Measurements from ENCODE around the gene SSR4. TPM values are rescaled to one million over a fixed set of nuclear protein-coding genes. Genes with fewer than 3 reads are reported as not detected.

The SSR4 gene
- total RNA-seq, 1 experiment from 2014 or later: 182 TPM

DNA sequence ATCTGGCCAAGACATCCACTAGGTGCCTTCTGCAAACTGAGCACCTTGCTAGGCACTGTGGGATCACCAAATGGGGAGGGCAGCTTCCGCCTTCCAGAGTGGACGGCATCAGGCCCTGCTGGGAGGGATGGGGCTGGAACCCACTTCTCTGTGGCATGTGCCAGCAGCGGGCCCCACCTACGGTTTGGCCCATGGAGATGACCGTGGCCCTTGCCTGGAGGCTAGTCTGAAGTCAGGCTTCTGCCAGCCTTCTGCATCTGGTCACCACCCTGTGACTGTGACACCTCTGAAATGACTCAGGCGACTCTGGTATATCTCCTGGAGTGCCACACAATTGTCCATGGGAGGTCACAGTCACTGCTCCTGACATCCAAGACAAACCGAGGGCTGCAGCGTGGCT, 7.2 kb downstream of the SSR4 start:
- DNase-seq (ENCODE audit: low read depth, low spot score): no peak
- BruUV-seq (replicated peaks): no TSS peak
- H2AFZ ChIP-seq (ENCODE audit: low read depth, low read length, poor library complexity, severe bottlenecking): no peak overlapping the region
- no peak overlapping the region for H3K9ac ChIP-seq (ENCODE audit: low read length)
- no peaks in the 10 kb centered on the region for H3K4me1 ChIP-seq (ENCODE audit: control insufficient read depth in 1 of 2, insufficient read depth in 2 of 2, low read length in 2 of 2)
- H3K79me2 ChIP-seq (ENCODE audit: insufficient read depth, low read length): peaks cover under 1% of the 10 kb centered on the region; the same call in 1 of the 2 replicates
- H3K36me3 ChIP-seq (ENCODE audit: control insufficient read depth in 1 of 2, insufficient read depth in 2 of 2, low read length in 2 of 2): peaks cover 0 to 6% of the 10 kb centered on the region in 2 experiments; a peak in 1 of 4 replicates
- ChIA-PET POLR2A (no interaction called here), CTCF (no interaction called here), RAD21 (ENCODE audit: low non-redundant PET in 1 of 2, low total read pairs in 2 of 2, uncharacterized antibody in 2 of 2, unreplicated experiment in 2 of 2) (no interaction called here)
- H3K9me3 ChIP-seq (ENCODE audit: control insufficient read depth in 1 of 2, insufficient read depth in 1 of 2, low read depth in 1 of 2, low read length in 2 of 2): no peaks in the 10 kb centered on the region
- H3K4me2 ChIP-seq (ENCODE audit: low read length): no peak overlapping the region
- ATAC-seq: no peak
- intact Hi-C loops (cut with micrococcal nuclease): no loop called here
- no peaks in the 10 kb centered on the region for H4K20me1 ChIP-seq (ENCODE audit: insufficient read depth)
- no peak overlapping the region for H3K27ac ChIP-seq (ENCODE audit: low read depth, low read length)
- TF ChIP-seq ZNF274 (IDR thresholded peaks at IDR 0.05; ENCODE audit: low read depth, low read length) (no peak), SP1 (IDR thresholded peaks at IDR 0.05; ENCODE audit: low read depth) (no peak), SIN3A (IDR thresholded peaks at IDR 0.05; ENCODE audit: low read depth) (no peak), EZH2phosphoT487 (IDR thresholded peaks at IDR 0.05; ENCODE audit: borderline replicate concordance) (no peak), FOSL1 (IDR thresholded peaks at IDR 0.05; ENCODE audit: low read depth) (no peak), ZFX (IDR thresholded peaks at IDR 0.05) (no peak), EZH2 (IDR thresholded peaks at IDR 0.05) (no peak), POLR2A (IDR thresholded peaks at IDR 0.05; ENCODE audit: borderline replicate concordance, extremely low read depth, insufficient read depth, insufficient read length) (no peak), POLR2AphosphoS5 (IDR thresholded peaks at IDR 0.05; ENCODE audit: low read depth, low read length) (no peak), EGR1 (IDR thresholded peaks at IDR 0.05; ENCODE audit: low read depth) (no peak), SRF (IDR thresholded peaks at IDR 0.05; ENCODE audit: low read depth) (no peak), YY1 (IDR thresholded peaks at IDR 0.05; ENCODE audit: extremely low read depth, insufficient replicate concordance, low read depth, low read length) (no peak), CEBPB (IDR thresholded peaks at IDR 0.05; ENCODE audit: low read depth) (no peak), ELF1 (IDR thresholded peaks at IDR 0.05; ENCODE audit: borderline replicate concordance, low read depth) (no peak)
- TF ChIP-seq, protein P1, sequence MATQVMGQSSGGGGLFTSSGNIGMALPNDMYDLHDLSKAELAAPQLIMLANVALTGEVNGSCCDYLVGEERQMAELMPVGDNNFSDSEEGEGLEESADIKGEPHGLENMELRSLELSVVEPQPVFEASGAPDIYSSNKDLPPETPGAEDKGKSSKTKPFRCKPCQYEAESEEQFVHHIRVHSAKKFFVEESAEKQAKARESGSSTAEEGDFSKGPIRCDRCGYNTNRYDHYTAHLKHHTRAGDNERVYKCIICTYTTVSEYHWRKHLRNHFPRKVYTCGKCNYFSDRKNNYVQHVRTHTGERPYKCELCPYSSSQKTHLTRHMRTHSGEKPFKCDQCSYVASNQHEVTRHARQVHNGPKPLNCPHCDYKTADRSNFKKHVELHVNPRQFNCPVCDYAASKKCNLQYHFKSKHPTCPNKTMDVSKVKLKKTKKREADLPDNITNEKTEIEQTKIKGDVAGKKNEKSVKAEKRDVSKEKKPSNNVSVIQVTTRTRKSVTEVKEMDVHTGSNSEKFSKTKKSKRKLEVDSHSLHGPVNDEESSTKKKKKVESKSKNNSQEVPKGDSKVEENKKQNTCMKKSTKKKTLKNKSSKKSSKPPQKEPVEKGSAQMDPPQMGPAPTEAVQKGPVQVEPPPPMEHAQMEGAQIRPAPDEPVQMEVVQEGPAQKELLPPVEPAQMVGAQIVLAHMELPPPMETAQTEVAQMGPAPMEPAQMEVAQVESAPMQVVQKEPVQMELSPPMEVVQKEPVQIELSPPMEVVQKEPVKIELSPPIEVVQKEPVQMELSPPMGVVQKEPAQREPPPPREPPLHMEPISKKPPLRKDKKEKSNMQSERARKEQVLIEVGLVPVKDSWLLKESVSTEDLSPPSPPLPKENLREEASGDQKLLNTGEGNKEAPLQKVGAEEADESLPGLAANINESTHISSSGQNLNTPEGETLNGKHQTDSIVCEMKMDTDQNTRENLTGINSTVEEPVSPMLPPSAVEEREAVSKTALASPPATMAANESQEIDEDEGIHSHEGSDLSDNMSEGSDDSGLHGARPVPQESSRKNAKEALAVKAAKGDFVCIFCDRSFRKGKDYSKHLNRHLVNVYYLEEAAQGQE (IDR thresholded peaks at IDR 0.05; ENCODE audit: low read depth): no peak
- TF ChIP-seq, protein P2, sequence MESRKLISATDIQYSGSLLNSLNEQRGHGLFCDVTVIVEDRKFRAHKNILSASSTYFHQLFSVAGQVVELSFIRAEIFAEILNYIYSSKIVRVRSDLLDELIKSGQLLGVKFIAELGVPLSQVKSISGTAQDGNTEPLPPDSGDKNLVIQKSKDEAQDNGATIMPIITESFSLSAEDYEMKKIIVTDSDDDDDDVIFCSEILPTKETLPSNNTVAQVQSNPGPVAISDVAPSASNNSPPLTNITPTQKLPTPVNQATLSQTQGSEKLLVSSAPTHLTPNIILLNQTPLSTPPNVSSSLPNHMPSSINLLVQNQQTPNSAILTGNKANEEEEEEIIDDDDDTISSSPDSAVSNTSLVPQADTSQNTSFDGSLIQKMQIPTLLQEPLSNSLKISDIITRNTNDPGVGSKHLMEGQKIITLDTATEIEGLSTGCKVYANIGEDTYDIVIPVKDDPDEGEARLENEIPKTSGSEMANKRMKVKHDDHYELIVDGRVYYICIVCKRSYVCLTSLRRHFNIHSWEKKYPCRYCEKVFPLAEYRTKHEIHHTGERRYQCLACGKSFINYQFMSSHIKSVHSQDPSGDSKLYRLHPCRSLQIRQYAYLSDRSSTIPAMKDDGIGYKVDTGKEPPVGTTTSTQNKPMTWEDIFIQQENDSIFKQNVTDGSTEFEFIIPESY (IDR thresholded peaks at IDR 0.05; ENCODE audit: extremely low read depth, insufficient replicate concordance, low read length): no peak
- TF ChIP-seq, protein P3, sequence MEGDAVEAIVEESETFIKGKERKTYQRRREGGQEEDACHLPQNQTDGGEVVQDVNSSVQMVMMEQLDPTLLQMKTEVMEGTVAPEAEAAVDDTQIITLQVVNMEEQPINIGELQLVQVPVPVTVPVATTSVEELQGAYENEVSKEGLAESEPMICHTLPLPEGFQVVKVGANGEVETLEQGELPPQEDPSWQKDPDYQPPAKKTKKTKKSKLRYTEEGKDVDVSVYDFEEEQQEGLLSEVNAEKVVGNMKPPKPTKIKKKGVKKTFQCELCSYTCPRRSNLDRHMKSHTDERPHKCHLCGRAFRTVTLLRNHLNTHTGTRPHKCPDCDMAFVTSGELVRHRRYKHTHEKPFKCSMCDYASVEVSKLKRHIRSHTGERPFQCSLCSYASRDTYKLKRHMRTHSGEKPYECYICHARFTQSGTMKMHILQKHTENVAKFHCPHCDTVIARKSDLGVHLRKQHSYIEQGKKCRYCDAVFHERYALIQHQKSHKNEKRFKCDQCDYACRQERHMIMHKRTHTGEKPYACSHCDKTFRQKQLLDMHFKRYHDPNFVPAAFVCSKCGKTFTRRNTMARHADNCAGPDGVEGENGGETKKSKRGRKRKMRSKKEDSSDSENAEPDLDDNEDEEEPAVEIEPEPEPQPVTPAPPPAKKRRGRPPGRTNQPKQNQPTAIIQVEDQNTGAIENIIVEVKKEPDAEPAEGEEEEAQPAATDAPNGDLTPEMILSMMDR (IDR thresholded peaks at IDR 0.05 in 2 of 3, conservative IDR thresholded peaks at IDR 0.05 in 1 of 3; ENCODE audit: borderline replicate concordance in 1 of 3, insufficient read depth in 1 of 3, low read depth in 2 of 3, low read length in 2 of 3): no peak
- TF ChIP-seq, protein P4, sequence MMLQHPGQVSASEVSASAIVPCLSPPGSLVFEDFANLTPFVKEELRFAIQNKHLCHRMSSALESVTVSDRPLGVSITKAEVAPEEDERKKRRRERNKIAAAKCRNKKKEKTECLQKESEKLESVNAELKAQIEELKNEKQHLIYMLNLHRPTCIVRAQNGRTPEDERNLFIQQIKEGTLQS (IDR thresholded peaks at IDR 0.05): no peak
- TF ChIP-seq, protein P5, sequence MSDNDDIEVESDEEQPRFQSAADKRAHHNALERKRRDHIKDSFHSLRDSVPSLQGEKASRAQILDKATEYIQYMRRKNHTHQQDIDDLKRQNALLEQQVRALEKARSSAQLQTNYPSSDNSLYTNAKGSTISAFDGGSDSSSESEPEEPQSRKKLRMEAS (IDR thresholded peaks at IDR 0.05): no peak
- H3K4me3 ChIP-seq (replicated peaks in 1 of 2; ENCODE audit: low read depth in 1 of 2, low read length in 2 of 2): no peak overlapping the region
- no peaks in the 10 kb centered on the region for H3K9me2 ChIP-seq (ENCODE audit: insufficient read depth)
- no peaks in the 10 kb centered on the region for H3K27me3 ChIP-seq (ENCODE audit: insufficient read depth, low read length)

Measured in HCT116 (cell line).